Measurements from ENCODE around the gene EML6.
A peak's percentile ranks its signal among the peaks of the same experiment; 100 is the strongest.
"Not testable (repeated sequence)": the region's sequence is repeated elsewhere in the genome, so short reads cannot be mapped to it uniquely, and the experiment has no call there.

Gene EML6

DNA sequence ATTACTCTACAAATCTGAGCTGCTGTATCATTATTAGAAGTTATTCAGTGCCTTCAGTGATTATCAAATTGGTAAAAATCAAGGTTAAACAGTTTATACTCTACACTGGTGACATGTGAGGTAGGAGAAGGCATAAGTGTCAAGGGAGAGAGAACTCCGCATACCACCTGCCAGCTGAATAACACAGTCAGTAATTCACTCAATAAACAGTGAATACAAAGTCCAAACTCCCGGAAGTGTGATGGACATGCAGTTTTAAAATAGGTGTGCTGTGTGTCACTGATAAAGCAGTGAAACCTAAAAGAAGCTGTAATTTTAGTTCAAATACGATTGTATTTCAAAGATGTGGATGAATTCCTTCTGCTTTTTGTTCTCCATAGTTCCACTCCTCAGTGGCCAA lies 149.8 kb downstream of the EML6 start:
- DNase-seq (ENCODE audit: low read depth in 1 of 2, low spot score in 1 of 2) = not testable (repeated sequence)

DNA sequence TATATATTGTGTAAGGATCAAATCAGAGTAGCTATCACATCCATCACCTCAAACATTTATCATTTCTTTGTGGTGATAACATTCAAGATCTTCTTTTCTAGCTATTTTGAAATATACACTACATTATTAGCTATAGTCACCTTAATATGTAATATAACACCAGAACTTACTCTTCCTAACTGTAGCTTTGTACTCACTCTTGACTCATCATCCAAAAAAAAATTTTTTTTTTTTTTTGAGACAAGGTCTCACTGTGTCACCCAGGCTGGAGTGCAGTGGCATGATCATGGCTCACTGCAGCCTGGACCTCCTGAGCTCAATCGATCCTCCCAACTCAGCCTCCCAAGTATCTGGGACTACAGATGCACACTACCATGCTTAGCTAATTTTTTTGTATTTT lies 153.3 kb downstream of the EML6 start:
- DNase-seq (ENCODE audit: low read depth in 1 of 2, low spot score in 1 of 2) = no peak

DNA sequence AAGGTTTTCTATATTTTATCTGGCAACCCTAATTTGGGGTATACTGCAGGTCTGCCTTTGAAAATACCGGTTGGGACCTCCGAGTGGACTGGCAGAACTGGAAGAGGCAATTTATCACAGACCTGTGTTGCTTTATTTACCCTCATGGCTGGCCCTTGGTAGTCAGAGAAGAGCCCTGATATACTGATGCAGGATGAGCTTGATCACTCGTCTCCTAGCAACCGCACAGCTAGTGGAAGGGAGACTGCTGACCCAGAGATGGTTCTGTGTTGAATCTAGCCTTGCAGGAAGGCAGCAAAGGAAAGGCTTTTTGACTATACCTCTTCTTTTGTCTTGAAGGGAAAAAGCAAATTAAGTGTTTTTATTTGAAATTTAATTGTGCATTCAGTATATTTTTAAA lies 154.7 kb downstream of the EML6 start:
- no peak for DNase-seq (ENCODE audit: low read depth in 1 of 2, low spot score in 1 of 2)

DNA sequence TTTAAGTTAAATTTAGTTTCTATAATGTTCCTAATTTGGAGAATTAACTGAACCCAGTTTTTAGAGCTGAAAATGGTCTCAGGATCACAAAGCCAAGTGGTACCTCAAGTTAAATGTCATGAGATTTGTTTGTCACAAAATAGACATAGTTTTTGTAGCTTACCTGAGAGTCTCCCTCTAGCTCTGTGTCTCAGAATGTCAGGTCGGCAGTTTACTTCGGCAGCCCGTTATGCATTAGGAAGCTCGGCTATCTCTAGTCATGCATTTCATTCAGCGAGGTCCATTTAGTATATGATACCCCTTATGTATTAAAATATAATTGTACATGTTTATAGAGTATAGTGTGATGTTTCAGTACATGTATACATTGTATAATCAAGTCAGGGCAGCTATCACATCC lies 155.6 kb downstream of the EML6 start:
- DNase-seq (ENCODE audit: low read depth in 1 of 2, low spot score in 1 of 2) = no peak

DNA sequence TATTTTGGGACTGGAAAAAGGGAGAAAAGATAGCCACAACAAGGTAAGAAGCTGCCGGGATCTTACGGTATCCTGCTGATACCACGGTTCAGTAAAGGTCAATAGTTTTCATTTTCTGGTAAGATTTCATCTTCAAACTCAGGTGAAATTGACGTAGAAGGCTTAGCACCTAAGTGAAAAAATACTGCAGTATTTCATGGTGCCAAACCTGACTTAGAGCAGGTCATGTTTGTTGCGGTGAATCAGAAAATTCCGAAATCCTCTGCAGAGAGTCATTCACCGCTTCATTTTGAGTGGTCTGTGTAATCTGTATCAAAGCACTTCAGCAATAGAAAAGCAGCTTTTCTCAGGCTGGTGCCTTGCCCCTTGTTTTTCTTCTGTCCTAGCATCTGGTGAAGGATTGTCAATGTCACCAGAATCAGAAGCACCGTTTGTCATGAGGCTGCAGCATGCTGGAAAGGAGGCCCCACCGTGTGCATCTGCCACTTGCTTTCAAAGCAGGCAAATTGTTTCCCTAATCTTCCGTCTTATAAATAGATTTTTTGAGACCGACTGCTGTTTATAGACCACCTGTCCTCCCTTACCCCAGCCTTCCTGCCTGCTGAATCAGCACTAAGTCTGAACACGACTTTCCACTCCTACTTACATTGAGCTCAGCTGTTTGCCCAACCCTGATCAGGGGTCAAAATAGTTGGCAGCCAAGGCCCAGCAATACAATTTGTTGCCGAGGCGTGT lies 156.3 kb downstream of the EML6 start:
- no peak for DNase-seq (ENCODE audit: low read depth in 1 of 2, low spot score in 1 of 2)

DNA sequence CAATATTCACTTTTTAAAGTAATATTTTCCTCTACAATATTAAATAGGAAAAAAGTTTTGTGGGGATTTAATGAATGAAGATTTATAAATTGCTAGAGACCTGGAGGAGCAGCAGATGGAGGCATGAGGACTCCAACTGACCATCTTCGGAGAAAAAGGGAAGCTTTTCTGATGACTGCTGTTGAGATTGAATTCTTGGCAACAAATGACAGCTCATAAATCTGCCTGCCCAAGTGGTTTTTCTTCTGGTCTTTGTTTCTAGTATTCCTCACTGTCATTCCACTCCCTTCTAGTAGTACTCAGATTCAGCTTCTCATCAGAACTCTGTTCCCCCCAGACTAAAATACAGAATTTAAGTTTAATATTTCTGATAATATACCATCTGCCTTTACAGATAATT lies 157.0 kb downstream of the EML6 start:
- DNase-seq (ENCODE audit: low read depth in 1 of 2, low spot score in 1 of 2) = no peak

DNA sequence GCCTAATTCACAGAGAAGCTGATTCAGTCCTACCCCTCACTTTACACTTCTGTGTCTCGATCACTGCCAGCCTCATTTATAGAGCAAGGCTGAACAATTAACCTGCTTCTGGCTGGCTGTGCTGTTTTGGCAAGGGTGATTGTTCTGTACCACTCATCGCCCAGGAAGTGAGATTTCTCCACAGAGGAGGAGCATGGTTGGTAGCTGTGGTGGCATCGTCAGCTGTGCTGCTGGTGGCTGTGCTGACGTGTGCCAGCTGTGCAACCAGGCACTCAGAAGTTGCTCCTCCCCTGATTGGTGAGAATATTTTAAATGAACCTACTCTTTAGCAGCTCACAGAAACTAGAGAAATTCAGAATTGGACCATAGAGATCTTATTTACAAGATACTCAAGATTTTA lies 158.3 kb downstream of the EML6 start:
- no peak for DNase-seq (ENCODE audit: low read depth in 1 of 2, low spot score in 1 of 2)

DNA sequence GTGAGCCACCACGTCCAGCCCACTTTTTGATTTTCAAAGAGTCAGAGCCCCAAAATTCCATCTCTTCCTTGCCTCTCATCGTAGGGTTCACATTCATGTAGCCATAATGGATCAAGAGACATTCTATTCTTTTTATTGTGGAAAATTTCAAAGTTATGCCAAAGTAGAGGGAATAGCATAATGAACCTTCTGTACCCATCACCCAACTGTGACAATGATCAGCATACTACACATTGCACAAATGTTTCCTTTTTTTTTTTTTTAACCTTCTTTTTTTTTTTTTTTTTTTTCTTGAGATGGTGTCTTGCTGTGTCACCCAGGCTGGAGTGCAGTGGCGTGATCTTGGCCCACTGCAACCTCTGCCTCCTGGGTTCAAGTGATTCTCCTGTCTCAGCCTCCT lies 162.4 kb downstream of the EML6 start:
- no peak for DNase-seq (ENCODE audit: low read depth in 1 of 2, low spot score in 1 of 2)

DNA sequence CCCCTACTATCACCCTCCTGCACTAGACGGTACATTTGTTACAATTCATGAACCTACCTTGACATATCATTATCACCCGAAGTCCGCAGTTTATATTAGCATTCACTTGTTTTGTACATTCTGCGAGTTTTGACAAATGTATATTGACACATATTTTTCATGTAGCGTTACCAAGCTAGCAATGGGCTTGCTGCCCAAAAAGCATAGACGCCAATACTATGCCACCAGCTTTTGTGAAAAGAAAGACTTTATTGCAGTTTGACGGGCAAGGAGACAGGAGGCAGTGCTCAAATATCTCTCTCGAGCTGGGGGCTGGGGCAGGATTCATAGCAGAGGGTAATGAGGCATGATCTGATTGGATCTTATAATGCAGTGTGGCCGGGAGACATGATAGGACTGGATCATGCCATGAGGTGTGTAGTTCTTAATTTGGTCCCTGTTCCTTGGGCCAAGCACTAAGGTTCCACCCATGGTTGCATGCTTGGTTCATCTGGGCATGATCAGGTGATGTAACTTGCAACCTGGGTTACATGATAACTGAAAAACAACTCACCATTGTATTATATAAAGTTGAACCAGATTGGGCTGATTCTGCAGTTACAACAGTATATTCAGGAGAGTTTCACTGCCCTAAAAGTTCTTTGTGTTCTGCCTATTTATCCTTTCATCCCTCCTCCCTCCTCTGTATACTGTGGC lies 164.5 kb downstream of the EML6 start:
- DNase-seq (ENCODE audit: low read depth in 1 of 2, low spot score in 1 of 2) = no peak

DNA sequence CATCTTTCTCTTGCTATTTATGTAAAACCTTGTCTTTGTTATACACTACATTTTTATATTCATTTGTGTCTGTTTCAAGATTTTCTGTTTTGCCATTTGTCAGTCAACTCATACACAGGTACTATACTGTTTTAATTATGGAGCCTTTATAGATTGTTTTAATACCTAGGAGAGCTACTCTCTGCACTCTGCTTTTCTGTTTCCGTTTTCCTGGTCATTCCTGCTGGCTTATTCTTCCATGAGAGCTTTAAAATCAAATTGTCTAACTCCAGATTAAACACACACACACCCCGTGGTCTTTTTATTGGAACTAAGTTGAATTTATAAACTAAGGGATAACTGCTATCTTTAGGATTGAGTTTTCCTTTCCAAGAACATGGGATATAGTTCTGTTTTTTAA lies 165.6 kb downstream of the EML6 start:
- no peak for DNase-seq (ENCODE audit: low read depth in 1 of 2, low spot score in 1 of 2)

DNA sequence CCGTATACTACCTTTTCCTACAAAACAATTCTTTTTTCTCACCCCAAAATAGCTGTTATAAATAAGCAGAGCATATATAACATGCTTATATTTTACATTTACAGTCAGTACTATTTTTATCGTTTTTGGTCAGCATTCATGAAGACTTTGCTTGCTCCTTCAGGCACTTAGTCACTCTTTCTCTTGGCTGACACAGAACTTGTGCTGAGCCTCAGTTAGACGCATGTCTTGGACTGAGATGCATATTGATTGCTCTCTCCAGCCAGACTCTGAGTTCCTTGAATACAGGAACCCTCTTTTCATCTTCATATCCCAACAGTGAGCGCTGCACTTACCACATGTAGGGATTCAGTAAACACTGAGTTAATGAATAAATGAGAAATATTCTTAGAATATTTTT lies 168.4 kb downstream of the EML6 start:
- DNase-seq (ENCODE audit: low read depth in 1 of 2, low spot score in 1 of 2) = no peak

DNA sequence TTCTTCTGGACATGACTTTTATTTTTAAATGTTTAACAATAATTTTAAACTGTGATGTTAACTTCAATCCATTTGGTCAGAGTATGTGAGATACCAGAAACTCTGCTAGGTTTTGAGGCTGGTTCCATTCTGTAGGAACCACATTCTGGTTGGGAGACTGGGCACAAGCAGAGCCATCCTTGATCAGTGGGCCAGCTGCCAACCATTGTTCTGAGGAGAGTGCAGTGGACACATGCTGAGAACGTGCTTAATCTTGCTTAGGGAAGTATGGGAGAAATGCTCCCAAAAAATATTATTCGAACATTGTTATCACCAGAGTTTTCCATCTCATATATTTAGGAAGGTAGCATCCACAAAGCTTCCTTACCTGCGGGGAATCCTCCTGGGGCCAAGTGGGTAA lies 171.0 kb downstream of the EML6 start:
- DNase-seq (ENCODE audit: low read depth in 1 of 2, low spot score in 1 of 2) = no peak

DNA sequence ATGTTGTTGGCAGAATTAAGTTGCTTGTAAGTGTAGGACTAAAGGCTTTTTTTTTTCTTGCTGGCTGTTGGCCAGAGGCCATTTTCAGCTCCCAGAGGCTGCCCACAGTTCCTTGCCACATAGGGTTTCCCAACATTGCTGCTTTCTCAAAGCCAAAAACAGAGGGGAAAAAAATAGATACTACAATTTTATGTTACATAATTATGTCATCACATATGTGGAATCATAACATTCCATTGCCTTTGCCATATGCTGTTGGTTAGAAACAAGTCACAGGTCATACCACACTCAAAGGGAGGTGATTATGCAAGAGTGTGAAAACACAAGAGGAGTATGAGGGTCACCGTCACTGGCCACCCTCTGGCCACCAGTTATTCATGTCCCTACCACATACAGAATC lies 172.3 kb downstream of the EML6 start:
- no peak for DNase-seq (ENCODE audit: low read depth in 1 of 2, low spot score in 1 of 2)

DNA sequence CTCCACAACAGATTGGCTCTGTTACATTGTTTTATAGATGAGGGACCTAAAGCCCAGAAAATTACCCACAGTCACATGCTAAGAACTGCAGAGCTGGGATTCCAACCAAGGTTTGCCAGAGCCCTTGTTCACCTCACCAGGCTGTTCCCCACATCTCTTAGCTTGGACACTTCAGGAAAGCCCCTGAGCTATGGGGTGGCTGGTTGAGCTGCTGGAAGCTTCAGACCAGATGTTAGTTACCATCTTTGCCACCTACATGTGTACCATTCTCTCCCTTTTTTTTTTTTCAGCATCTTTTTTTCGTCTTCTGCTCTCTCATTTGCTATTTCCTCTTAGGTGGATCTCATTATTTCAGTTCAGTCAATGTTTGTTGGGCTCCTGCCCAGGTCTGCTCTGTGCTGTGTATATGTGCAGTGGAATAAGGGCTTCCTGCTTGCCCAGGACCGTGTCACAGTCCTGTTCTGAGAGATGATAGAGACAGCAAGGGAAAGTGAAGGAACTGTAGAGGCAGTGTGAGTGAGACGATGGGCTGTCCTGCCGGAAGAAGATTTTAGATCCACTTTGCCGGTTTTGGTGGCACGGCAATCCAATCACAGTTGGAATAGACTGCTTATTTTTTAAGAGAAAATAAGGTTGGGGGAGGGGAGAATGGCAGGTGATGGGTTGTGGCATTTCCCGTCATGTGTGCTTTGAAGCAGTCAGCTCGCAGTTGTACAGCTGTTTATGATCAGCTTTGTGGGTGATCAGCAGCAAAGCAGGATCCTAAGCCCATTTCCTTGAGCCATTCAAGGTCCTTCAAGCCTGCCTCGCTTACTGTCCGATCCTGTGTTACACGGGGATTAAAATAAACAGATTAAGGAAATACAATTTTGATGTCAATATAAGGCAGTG lies 174.2 kb downstream of the EML6 start:
- DNase-seq (ENCODE audit: low read depth in 1 of 2, low spot score in 1 of 2) = no peak

DNA sequence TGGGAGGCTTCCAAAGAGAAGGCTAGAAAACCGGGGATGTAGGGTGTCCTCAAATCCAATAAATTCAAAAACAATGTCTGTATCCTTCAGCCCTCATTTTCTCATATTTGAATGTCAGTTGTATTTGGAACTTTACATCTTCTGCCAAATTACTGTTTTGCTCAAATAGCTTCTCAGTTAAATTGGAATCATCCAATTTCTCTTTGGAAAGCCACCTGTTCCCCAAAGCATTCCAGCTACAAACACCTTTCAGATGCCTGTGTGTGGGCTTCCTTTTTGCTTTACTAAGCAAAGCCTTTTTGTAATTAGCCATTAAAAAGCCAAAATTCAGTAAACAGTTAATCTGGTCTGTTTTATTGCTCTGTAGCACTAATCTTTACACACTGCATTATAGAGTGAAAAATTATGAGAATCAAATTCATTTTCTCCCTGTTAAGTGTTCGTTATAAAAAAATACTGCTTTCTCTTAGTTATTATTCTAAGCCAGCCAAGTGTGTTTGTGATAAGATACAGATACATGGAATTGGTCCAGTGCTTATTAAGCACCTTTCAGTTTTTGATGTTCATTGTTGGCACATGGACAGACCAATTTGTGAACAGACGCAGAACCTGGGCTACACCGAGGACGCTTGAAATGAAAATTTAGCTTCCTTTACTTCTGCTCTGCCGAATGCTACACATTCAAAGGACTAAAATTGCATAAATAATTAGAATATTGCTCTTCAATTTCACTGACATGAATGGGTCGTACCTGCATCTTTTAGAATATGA lies 175.2 kb downstream of the EML6 start:
- no peak for DNase-seq (ENCODE audit: low read depth in 1 of 2, low spot score in 1 of 2)

DNA sequence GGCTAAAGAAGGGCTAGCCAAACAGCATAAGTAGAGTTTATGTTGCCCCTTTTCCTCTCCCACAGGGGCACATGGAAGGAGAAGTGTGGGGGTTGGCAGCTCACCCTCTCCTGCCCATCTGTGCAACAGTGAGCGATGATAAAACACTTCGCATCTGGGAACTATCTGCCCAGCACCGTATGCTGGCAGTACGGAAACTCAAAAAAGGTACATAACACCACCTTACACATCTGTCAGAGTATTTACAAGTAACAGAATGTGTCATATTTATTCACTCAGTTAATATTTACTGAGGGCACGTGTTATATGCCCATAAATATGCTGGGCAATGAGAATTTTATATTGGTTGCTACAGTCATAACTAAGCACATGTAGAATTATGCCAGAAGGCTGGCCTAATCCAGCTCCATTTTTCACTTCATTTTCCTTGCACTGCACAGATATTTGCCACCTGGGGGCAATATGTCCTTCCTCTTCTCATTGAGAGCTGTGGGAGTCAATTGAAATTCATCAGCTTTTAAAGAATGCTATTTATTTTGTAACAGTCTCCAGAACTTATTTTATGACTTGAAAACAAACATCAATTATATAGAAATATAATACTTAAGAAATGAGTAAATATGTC lies 176.2 kb downstream of the EML6 start:
- DNase-seq (ENCODE audit: low read depth in 1 of 2, low spot score in 1 of 2) = no peak

DNA sequence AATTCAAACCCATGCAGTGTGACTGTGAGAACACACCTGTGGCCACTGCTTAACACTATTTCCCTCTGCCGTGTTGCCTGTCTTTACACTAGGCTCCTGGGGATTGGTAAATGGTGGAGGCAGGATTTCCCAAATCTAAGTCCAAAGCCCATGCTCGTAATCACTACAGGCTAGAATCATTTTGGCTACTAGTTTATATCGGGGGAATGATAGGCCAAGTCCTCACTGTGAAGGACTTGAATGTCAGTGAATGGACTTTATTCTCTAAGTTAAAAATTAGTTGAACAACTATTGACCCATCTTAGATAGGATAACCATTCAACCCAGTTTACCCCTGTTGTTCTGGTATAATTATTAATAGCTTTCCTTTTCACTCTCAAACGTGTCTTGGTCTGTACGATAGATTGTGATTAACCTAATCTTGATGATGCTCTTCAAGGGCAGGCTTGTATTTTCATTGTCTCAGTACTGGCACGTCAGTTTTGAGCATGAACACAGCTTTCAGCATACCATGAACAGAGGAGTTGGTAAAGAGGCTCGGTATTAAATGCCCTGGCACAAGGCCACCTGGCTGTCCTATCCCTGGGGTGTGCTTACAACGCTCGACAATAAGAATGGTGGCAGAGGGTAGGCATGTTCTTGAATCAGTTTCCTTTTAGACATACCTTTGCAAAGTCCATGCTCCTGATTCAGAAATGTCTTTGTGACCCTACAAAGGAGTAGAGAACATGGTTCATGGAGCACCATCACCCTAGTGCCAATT lies 177.9 kb downstream of the EML6 start:
- no peak for DNase-seq (ENCODE audit: low read depth in 1 of 2, low spot score in 1 of 2)

DNA sequence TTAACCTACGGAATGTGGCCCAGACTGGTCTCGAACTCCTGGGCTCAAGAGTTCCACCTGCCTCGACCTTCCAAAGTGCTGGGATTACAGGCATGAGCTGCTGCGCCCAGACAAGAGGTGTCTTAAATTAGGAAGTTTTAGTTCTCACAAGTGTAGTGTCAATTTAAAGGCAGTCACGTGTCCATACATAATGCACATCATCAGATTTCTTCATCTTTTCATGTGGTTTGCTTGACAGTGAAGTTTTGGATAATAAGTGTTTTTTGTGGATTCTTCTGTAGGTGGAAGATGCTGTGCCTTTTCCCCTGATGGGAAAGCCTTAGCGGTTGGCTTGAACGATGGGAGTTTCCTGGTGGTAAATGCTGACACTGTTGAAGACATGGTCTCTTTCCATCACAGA lies 179.3 kb downstream of the EML6 start:
- no peak for DNase-seq (ENCODE audit: low read depth in 1 of 2, low spot score in 1 of 2)

DNA sequence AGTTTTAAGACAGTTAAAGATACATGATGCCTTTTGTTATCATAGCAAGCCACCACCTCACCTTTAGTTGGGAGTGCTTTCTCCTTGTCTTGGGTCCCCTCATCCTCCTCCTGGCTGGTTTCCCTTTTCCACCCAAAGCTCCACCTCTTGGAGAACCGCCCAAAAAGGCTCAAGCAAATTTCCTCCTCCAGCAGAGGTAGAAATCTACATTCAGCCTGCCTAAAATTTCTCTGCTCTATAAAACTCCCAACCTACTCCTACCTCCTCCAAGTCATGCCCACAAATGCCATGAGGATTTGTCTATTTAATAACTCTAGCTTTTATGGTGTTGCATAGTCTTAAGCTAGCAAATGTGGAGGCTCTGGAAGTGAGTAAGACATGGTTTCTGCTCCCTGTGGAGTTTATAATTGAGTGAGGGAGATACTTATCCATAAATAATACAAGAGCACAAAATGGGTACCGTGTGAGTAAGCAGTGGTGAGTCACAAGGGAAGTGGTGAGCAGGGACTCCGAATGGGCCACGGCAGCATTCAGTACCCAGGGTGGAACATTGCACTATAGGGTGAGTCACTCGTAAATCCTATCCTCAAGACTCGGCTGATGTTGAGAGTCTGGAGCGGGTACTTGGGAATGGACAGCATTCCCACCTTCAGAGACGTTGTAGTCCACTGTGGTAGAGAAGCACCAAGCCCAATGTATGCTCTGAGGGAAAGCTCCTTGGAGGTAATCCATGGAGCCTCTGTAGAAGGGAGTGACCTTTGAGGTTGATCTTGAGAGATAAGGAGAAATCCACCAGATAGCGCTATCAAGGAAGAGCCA lies 180.5 kb downstream of the EML6 start:
- peak; percentile 6 to 58 for DNase-seq (ENCODE audit: low read depth in 1 of 2, low spot score in 1 of 2)

All from activated CD4-positive, alpha-beta T cell treated with anti-CD3 and anti-CD28 coated beads, Interleukin-2, amount 50 U/mL, for 24 hours (primary cell).